HEK293 (cell line): ENCODE measurements around the gene CAPS.

Experiments
- ATF2 ChIP-seq: fragments of 450-650 bp; formaldehyde crosslinking; IDR thresholded peaks from 2 replicates; pipeline ENCODE4 v1.5.1; 2016; ENCODE audit warnings: missing biosample characterization, missing genetic modification characterization, low read depth
- PATZ1 ChIP-seq: fragments of 450-650 bp; formaldehyde crosslinking; IDR thresholded peaks from 2 replicates; pipeline ENCODE4 v1.5.1; 2016; ENCODE audit warnings: missing biosample characterization, missing genetic modification characterization
- ZNF280D ChIP-seq: fragments of 450-650 bp; formaldehyde crosslinking; IDR thresholded peaks from 2 replicates; pipeline ENCODE4 v1.5.1; 2016; ENCODE audit warnings: missing biosample characterization, missing genetic modification characterization

GRCh38 chr19:5905114-5905778 is 8.8 kb upstream of the CAPS start:
- TF ChIP-seq PATZ1 (tag by site-specific recombination) (no peak), ZNF280D (tag by site-specific recombination) (no peak), ATF2 (tag by site-specific recombination) (no peak)
